Measurements from ENCODE around the gene PLSCR3. TPM values are rescaled to one million over a fixed set of nuclear protein-coding genes. Genes with fewer than 3 reads are reported as not detected.

Gene PLSCR3
- total RNA-seq, 1 experiment from 2014 or later = 14.2 TPM

DNA sequence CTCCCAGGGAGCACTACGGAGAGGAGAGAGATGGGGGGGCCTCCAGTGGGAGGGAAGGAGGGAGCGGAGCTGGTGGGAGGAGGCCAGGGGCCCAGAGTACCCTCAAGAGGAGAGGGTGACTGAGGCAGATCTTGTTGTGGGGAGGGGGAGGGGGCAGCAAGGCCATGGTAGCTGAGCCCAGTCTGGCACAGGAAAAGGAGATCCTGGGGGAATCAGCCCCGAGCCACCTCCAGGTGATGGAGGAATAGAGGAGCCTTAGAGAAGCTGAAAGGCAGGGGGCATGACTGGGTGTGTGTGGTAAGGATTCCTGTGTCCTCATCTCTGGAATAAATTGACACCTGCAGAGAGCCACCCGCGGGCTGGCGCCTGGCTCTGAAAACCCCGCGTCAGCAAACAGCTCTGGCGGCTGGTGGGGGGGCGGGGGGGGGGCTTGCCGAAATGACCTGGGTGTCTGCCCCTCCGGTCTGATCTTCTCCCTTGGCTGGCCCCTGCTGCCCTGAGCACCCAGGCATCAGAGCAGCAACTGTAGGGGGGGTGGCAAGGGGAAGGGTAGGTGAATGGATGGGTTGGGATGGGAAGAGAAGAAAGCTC lies 12.0 kb upstream of the PLSCR3 start:
- Histone ChIP-seq H3K4me3 (no peak overlapping the region), H3K27ac (no peak overlapping the region), H3K36me3 (no peaks in the 10 kb centered on the region), H3K4me1 (replicated peaks) (peaks cover 17% of the 10 kb centered on the region), H3K27me3 (replicated peaks) (no peaks in the 10 kb centered on the region), H3K9me3 (replicated peaks) (no peaks in the 10 kb centered on the region)
- no peak for DNase-seq (ENCODE audit: low read depth in 1 of 2, low spot score in 2 of 2)

DNA sequence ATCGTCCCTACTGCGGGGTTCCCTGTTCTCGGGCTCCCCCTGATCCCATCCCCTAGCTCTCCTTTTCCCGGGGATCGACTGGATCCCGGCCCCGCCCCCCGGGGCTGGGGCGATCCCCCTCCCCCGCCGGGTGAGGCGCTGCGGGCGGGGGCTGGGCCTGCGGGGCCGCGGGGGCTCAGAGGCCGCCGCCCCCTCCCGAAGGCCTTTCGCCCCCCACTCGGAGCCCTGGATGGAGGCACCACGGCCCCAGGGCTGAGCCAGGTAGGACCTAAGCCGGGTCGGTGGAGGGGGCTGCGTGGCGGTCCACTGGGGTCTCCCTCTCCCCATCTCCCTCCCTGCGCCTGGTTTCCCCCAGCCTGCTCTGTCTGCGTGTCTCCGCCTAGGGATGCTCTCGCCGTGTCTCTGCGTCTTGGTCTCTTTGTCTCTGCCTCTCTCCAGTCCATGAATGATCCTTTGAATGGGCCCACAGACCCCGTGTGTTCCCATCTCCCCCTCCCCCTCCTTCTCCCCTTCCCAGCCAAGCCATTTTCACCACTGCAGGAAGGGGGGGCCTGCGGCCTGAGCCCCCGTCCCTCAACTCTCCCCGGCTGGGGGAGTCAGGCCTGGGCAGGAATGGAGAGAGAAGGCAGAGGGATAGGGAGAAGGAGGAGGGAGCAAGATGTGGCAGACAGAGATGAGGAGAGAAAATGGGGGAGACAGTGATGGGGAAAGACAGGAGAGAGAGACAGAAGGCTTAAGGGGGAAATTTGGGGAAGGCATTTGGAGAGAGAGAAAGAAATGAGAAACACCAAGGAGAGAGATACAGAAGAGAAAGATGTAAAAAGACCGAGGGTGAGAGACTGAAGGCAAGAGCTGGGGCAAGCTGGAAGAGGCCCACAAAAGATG lies 11.3 kb upstream of the PLSCR3 start:
- Histone ChIP-seq H3K4me3 (peak overlapping the region; percentile 59), H3K27me3 (replicated peaks) (no peaks in the 10 kb centered on the region), H3K4me1 (replicated peaks) (peaks cover 22% of the 10 kb centered on the region), H3K36me3 (no peaks in the 10 kb centered on the region), H3K27ac (0 out of 2 replicates have a peak overlapping the region, but pooled peaks have one; percentile 15), H3K9me3 (replicated peaks) (no peaks in the 10 kb centered on the region)
- no peak for DNase-seq (ENCODE audit: low read depth in 1 of 2, low spot score in 2 of 2)

DNA sequence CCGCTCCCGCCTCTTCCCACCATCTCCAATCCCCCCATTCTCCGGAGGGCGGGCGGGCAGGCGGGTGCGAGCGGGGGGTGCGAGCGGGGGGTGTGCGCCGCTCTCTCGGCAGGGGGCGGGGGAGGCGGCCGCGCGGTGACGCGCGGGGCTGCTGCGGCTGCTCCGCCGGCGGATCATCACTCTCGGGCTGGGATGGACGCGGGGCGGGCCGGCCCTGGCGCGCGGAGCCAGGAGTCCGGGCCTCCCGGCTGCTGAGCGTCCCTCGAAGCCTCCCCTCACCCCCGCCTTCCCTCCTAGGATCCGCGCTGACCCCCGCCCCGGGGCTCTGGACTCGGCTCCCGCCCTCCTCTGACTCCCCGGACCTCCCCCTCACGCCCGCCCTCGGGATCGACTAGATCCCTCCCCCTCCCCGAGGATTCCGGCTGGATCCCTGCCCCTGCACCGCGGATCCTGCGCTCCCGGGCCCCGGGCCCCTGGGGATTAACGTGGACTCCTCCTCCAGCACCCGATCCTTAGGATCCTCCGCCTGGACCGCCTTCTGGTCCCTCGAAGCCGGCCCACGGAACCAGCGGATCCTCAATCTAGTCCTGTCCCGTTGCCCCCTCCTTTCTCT lies 10.5 kb upstream of the PLSCR3 start:
- Histone ChIP-seq H3K4me1 (replicated peaks) (peaks cover 22% of the 10 kb centered on the region), H3K27me3 (replicated peaks) (no peaks in the 10 kb centered on the region), H3K36me3 (no peaks in the 10 kb centered on the region), H3K4me3 (peak overlapping the region; percentile 59), H3K9me3 (replicated peaks) (no peaks in the 10 kb centered on the region), H3K27ac (peak overlapping the region; percentile 15; the same call in 1 of the 2 replicates)
- peak; percentile 24 to 59 for DNase-seq (ENCODE audit: low read depth in 1 of 2, low spot score in 2 of 2)

DNA sequence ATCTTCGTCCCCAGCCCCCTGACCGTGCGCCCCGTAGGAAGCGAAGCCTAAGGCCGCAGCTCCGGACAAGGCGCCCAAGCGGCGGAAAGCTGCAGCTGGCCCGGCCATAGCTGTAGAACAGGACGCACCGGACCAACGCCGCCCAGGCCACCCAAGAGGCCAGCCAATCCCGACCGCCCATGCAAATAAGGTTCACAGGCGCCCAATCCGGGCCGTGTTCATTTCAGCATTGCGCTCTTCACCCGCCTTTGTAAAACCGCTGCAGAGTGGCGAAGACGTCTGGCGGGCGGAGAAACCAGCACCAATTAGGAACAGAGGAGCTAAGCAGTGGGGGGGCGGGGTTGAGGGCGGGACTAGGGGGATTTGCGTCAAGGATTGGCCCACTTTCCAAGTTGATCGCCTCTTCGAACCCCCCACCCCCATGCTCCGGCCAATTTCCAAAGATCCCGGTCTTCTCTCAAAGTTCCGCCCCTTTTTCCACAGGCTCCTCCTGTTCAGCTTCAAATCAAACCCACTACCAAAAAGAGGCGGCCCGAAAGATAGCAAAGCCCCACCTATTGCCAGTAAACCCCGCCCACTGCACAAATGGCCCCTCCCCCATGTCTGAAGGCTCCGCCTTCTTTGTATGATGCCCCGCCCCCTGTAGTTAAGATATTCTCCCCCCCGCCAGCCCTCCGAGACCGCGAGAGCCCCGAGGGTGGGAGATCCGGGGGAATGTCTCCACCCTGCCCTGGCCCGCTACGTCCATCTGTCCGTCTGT lies 9.8 kb upstream of the PLSCR3 start, which contains the start of gene TMEM256:
TMEM256 (minus strand) TSS at position 121 of the 760 bp plus-strand sequence; CDS start at position 108, 13 bp downstream.
- Histone ChIP-seq H3K27ac (peak within 1 kb of the TSS; percentile 17; the same call in 1 of the 2 replicates), H3K4me1 (replicated peaks) (peaks cover 22% of the 10 kb centered on the region), H3K4me3 (peak within 1 kb of the TSS; percentile 59), H3K27me3 (replicated peaks) (no peaks in the 10 kb centered on the region), H3K36me3 (no peaks in the 10 kb centered on the region), H3K9me3 (replicated peaks) (no peaks in the 10 kb centered on the region)
- peak; percentile 98 for DNase-seq (ENCODE audit: low read depth in 1 of 2, low spot score in 2 of 2)

DNA sequence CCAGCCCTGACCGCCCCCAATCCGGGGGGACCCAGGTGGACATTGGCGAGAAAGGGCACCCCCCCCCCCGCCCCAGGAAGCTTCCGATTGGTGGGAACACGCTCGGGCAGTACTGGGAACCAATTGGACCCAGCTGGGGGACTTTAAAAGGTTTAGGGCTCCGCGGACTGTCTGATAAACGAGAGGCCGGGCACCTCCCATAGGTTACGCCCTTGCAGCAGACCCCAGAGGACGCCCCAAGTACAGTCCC lies 9.3 kb upstream of the PLSCR3 start:
- no peaks in the 10 kb centered on the region for H3K36me3 ChIP-seq
- H3K27ac ChIP-seq = peak overlapping the region; percentile 17; the same call in 1 of the 2 replicates
- peak overlapping the region; percentile 59 for H3K4me3 ChIP-seq
- H3K4me1 ChIP-seq (replicated peaks) = peaks cover 22% of the 10 kb centered on the region
- H3K27me3 ChIP-seq (replicated peaks) = no peaks in the 10 kb centered on the region
- DNase-seq (ENCODE audit: low read depth in 1 of 2, low spot score in 2 of 2) = no peak
- H3K9me3 ChIP-seq (replicated peaks) = no peaks in the 10 kb centered on the region

DNA sequence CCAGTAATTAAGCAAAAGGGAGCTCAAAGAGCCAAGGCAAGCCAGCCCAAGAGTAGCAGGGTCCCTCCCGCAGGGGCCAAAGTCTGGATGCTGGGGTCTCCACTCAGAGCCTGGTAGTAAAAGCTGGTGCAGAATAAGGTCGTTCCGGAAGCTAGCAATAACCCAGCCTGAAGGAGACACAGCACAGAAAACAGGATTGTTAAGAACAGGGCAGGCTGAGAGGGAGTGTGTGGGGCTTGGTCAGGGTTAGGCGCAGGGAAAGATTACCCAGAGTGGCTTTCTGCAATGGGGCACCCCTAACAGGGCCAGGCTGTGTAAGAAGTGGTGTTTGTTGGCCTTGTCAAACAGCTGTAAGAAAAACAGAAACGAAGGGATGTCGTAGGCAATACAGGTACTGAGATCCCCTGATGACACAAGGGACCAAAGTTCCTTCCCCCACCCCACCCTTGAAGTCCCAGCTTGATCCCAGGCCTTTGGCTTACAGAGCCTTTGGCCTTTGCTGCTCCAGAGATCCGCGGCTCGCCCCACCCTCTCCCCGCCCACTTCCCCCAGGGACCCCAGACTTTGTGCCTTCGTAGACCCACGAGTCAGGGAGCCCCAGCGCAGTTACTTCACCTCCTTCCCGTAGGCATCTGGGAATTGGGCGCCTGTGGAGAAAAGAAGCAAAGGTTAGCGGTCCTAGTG lies 8.9 kb upstream of the PLSCR3 start:
- Histone ChIP-seq H3K4me3 (peak overlapping the region; percentile 59), H3K27ac (peak overlapping the region; percentile 17; the same call in 1 of the 2 replicates)

DNA sequence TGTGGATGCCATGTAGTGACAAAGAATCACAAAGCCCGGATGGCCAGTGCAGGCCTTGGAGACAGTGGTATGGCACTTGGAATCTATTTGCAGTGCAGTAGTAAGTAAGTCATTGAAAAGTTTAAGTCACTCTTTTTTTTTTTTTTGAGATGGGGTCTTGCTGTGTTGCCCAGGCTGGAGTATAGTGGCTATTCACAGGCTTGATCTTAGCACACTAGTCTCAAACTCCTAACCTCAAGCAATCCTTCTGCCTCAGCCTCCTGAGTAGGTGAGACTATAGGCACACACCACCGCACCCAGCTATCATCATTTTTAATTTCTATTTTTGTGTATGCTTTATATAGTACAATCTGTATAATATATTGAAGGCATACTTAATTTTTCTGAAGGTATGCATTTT lies 4.3 kb upstream of the PLSCR3 start:
- Histone ChIP-seq H3K27me3 (replicated peaks) (no peaks in the 10 kb centered on the region), H3K9me3 (replicated peaks) (no peaks in the 10 kb centered on the region), H3K27ac (no peak overlapping the region), H3K4me3 (no peak overlapping the region), H3K36me3 (no peaks in the 10 kb centered on the region), H3K4me1 (replicated peaks) (peaks cover 24% of the 10 kb centered on the region)
- no peak for DNase-seq (ENCODE audit: low read depth in 1 of 2, low spot score in 2 of 2)

More for the DNA sequence above, 8.9 kb upstream of the PLSCR3 start:
- DNase-seq (ENCODE audit: low read depth in 1 of 2, low spot score in 2 of 2) = no peak
- Histone ChIP-seq H3K9me3 (replicated peaks) (no peaks in the 10 kb centered on the region), H3K27me3 (replicated peaks) (no peaks in the 10 kb centered on the region), H3K36me3 (no peaks in the 10 kb centered on the region), H3K4me1 (replicated peaks) (peaks cover 22% of the 10 kb centered on the region)

DNA sequence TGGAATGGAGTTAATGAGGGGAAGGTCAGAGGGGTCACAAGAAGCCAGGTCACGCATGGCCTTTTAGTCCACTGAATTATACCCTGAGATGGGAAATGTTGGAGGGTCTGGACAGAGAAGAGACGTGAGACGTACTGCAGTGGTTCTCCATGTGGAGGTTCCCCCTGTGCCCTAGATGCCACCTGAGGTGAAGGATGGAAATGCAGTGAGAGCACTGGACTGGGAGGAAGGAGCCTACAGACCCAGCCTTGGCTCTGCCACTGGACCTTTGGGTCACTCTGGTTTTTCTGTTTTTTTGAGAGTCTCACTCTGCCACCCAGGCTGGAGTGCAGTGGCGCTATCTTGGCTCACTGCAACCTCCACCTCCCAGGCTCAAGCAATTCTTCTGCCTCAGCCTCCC lies 1.8 kb upstream of the PLSCR3 start:
- peaks cover 4% of the 10 kb centered on the region; the same call in 1 of the 2 replicates for H3K36me3 ChIP-seq
- H3K27ac ChIP-seq = no peak overlapping the region
- H3K4me3 ChIP-seq = no peak overlapping the region
- no peaks in the 10 kb centered on the region for H3K9me3 ChIP-seq (replicated peaks)
- DNase-seq (ENCODE audit: low read depth in 1 of 2, low spot score in 2 of 2) = no peak
- no peaks in the 10 kb centered on the region for H3K27me3 ChIP-seq (replicated peaks)
- H3K4me1 ChIP-seq (replicated peaks) = peaks cover 20% of the 10 kb centered on the region

DNA sequence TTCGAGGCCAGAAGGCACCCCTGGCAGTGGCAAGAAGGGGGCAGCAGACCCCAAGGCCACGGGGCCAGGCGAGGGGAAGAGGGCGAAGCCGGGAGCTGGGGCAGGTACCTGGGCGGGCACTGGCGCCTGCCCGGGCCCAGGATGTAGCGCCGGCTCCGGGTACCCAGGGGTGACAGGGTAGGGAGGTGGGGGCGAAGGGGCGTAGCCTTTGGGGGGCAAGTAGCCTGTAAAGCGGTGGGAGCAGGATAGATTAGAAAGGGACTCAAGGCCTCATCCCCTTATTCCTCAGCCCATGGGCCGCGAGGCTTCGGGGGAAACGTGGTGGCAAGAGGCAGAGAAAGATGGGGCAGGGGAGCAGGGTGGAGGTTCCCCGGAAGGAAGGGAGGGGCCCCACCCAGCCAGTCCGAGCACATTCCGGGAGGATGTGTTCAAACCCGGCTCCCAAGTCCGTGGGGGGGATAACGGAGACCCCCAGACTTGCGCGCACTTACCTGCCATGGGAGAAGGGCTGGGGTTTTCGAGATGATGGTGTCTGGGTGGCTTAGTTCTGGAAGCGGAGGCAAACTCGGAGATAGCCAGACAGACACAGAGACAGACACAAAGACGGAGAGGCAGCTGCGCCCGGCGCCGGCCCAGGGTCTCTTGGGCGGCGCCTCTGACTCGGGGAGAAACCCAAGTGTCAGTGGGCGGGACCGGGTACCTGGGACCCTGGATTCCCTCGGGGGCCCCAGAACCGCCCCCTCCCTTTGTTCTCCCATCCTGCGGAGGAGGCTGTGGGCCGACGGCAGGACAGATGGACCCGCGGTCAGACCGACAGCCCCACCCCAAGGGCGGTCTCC lies 493 bp downstream of the PLSCR3 start:
- no peaks in the 10 kb centered on the region for H3K9me3 ChIP-seq (replicated peaks)
- peak in 1 of 2 experiments; percentile 33 for DNase-seq (ENCODE audit: low read depth in 1 of 2, low spot score in 2 of 2)
- H3K4me1 ChIP-seq (replicated peaks) = peaks cover 15% of the 10 kb centered on the region
- H3K27me3 ChIP-seq (replicated peaks) = no peaks in the 10 kb centered on the region
- H3K27ac ChIP-seq = 0 out of 2 replicates have a peak overlapping the region, but pooled peaks have one; percentile 19
- peak overlapping the region; percentile 56 for H3K4me3 ChIP-seq
- peaks cover 12% of the 10 kb centered on the region for H3K36me3 ChIP-seq

DNA sequence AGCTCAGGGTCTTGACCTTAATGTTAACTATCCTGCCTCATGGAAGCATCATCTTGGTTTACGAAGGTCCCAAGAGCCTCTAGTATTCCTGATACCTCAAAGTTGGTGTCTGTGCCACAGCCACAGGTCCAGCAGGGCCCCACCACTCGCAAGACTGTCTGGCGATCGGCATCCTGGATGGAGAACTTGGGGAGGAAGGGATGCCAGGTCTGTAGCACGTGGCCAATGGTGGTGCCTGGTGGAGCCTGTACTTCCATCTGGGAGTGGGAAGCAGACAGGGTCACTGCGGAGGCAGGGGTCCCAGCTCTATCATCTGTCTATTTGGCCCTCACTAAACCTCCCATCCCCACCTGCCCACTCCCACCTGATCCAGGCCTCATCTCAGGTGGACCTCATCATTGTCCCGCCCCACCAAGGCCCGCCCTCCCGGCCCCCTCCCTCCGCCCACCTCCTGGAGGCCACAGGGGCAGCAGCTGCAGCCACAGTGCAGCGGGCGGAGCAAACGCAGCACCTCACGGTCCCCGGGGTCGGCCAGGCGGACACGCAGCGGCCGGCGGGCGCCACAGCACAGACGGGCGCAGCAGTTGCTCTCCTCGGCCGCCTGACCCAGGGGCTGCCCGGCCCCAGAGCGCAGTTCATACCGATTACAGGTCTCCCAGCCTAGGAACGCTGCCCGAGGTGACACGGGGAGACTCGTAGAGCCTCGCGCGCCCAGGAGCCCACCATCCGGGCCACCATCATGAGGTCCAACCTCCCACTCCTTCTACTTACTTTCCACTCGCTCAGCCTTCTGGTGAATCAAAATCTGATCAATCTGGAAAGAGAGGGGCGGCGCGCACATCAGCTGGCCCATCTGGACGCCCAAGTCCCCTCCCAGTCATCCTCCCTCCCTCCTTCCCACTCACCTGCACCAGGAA lies 1.4 kb downstream of the PLSCR3 start:
- Histone ChIP-seq H3K27me3 (replicated peaks) (no peaks in the 10 kb centered on the region), H3K27ac (no peak overlapping the region), H3K36me3 (peaks cover 12% of the 10 kb centered on the region), H3K4me3 (peak overlapping the region; percentile 56), H3K9me3 (replicated peaks) (no peaks in the 10 kb centered on the region), H3K4me1 (replicated peaks) (peaks cover 15% of the 10 kb centered on the region)
- DNase-seq (ENCODE audit: low read depth in 1 of 2, low spot score in 2 of 2) = no peak

DNA sequence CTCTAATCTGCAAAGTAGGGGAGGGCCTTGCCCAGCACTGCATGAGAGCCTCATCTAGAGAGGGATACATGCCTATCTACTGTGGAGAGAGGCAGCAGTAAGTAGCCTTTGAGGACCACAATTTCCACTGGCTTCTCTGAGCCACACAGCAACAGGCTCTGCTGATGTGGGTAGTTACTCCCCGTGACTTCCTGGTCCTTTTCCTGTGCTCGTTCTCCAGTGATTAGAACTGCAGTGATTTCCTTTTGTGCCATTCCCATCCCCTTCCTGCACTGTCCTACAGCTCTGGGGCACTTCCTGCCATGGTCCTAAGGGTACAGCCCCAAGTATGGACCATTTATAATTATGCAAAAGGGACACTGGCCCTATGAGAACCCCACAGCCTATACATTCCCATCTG lies 3.0 kb downstream of the PLSCR3 start:
- no peaks in the 10 kb centered on the region for H3K9me3 ChIP-seq (replicated peaks)
- peaks cover 15% of the 10 kb centered on the region for H3K4me1 ChIP-seq (replicated peaks)
- no peak overlapping the region for H3K4me3 ChIP-seq
- H3K27me3 ChIP-seq (replicated peaks) = no peaks in the 10 kb centered on the region
- DNase-seq (ENCODE audit: low read depth in 1 of 2, low spot score in 2 of 2) = no peak
- H3K36me3 ChIP-seq = peaks cover 12% of the 10 kb centered on the region
- H3K27ac ChIP-seq = no peak overlapping the region

Data from SJSA1 (cell line).